Left ventricle myocardium inferior (tissue), 1 donor: ENCODE data around the gene LDLRAD4. TPM values are rescaled to one million over a fixed set of nuclear protein-coding genes. Genes with fewer than 3 reads are reported as not detected.

Experiments
- DNase-seq: peaks from one replicate; pipeline ENCODE4 v3.0.0-alpha.2; 2020
- H3K27ac ChIP-seq: fragments of 200-600 bp; replicated peaks from 2 replicates; pipeline ENCODE4 v1.8.0; 2021
- H3K27me3 ChIP-seq: fragments of 200-600 bp; 2 replicates; pipeline ENCODE4 v1.8.0; 2021; ENCODE audit warnings: low read depth
- H3K36me3 ChIP-seq: fragments of 200-600 bp; 2 replicates; pipeline ENCODE4 v1.8.0; 2021
- H3K4me1 ChIP-seq: fragments of 200-600 bp; 2 replicates; pipeline ENCODE4 v1.8.0; 2021
- H3K4me3 ChIP-seq: fragments of 200-600 bp; 2 replicates; pipeline ENCODE4 v1.8.0; 2021; ENCODE audit warnings: mild to moderate bottlenecking, moderate library complexity
- H3K9me3 ChIP-seq: fragments of 200-600 bp; replicated peaks from 2 replicates; pipeline ENCODE4 v1.8.0; 2021
- intact Hi-C: fragments of 100-400 bp; cut with micrococcal nuclease; formaldehyde crosslinking; loops from one replicate; pipeline ENCODE4 v1.11.0; 2022
- total RNA-seq: library from RNA; stranded (reverse); fragmentation: NEBNext Ultra II Directional; extraction: Animal tissue kit (Norgen Biotek cat#: 25700); gene quantifications from one replicate; pipeline ENCODE4 v1.2.1, GENCODE V29; 2021
- TF ChIP-seq, protein P1 (sequence below): fragments of 200-600 bp; IDR thresholded peaks from 2 replicates; pipeline ENCODE4 v1.8.0; 2021; ENCODE audit warnings: antibody characterized with exemption, mild to moderate bottlenecking, borderline replicate concordance
- donor health status: DM: no; HTN: yes; CAD: no; lungs with severe emphysema.

The LDLRAD4 gene
- total RNA-seq, 1 donor from 2014 or later = 43.3 TPM

DNA sequence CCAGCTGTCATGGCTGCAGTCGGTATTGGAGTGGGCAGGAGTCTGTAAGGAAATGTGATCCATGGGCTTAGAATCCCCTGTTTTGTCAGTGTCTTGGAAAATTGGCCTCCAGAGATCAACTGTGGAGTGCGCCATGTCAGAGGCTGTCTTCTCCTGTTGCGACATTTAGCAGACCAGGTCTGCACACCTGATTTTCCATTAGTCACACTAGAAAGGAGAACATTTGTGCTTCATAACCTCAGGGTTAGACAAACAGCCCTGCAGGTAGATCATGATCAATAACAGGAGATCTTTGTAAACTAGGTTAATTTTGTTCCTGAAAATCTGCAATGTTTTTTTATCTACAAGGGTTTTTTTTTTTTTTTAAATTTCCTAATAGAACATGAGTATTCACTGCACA is 28.0 kb downstream of the LDLRAD4 start:
- Histone ChIP-seq H3K36me3 (no peaks in the 10 kb centered on the region), H3K27ac (no peak overlapping the region), H3K9me3 (no peaks in the 10 kb centered on the region), H3K4me1 (peaks cover 14% of the 10 kb centered on the region), H3K27me3 (no peaks in the 10 kb centered on the region), H3K4me3 (no peak overlapping the region)
- intact Hi-C loops = no loop called here
- DNase-seq = no peak
- TF ChIP-seq, protein P1, sequence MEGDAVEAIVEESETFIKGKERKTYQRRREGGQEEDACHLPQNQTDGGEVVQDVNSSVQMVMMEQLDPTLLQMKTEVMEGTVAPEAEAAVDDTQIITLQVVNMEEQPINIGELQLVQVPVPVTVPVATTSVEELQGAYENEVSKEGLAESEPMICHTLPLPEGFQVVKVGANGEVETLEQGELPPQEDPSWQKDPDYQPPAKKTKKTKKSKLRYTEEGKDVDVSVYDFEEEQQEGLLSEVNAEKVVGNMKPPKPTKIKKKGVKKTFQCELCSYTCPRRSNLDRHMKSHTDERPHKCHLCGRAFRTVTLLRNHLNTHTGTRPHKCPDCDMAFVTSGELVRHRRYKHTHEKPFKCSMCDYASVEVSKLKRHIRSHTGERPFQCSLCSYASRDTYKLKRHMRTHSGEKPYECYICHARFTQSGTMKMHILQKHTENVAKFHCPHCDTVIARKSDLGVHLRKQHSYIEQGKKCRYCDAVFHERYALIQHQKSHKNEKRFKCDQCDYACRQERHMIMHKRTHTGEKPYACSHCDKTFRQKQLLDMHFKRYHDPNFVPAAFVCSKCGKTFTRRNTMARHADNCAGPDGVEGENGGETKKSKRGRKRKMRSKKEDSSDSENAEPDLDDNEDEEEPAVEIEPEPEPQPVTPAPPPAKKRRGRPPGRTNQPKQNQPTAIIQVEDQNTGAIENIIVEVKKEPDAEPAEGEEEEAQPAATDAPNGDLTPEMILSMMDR = no peak

DNA sequence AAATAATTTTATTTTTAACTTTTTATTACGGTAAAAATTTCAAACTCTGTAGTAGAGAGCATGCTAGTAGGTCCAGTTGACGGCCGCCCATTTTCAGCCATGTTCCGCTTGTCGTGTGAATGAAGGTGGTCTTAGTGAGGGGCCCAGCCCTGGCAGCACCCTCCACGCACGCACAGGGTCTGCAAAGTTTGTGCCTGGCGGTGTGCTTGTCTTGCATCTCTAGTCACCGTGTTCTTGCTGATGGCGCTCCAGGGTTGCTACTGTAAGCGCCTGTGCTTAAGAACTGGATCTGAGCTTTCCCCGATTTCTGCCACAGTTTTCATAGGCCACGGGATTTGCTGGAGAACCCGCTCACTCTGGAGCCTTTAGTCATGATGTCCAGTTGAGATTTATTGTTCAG is 28.9 kb downstream of the LDLRAD4 start:
- H3K27me3 ChIP-seq = no peaks in the 10 kb centered on the region
- no peak overlapping the region for H3K27ac ChIP-seq
- H3K36me3 ChIP-seq = no peaks in the 10 kb centered on the region
- H3K4me3 ChIP-seq = no peak overlapping the region
- TF ChIP-seq, protein P1 = no peak
- DNase-seq = no peak
- intact Hi-C loops = no loop called here
- peaks cover 14% of the 10 kb centered on the region for H3K4me1 ChIP-seq
- H3K9me3 ChIP-seq = no peaks in the 10 kb centered on the region

- Histone ChIP-seq H3K4me1 (peaks cover 21% of the 10 kb centered on the region), H3K27ac (no peak overlapping the region), H3K9me3 (no peaks in the 10 kb centered on the region), H3K4me3 (no peak overlapping the region), H3K27me3 (no peaks in the 10 kb centered on the region), H3K36me3 (no peaks in the 10 kb centered on the region)
- TF ChIP-seq, protein P1 = no peak
- intact Hi-C loops = no loop called here
- no peak for DNase-seq
Observed at GRCh38 chr18:13252686-13253410, 34.3 kb downstream of the LDLRAD4 start.

DNA sequence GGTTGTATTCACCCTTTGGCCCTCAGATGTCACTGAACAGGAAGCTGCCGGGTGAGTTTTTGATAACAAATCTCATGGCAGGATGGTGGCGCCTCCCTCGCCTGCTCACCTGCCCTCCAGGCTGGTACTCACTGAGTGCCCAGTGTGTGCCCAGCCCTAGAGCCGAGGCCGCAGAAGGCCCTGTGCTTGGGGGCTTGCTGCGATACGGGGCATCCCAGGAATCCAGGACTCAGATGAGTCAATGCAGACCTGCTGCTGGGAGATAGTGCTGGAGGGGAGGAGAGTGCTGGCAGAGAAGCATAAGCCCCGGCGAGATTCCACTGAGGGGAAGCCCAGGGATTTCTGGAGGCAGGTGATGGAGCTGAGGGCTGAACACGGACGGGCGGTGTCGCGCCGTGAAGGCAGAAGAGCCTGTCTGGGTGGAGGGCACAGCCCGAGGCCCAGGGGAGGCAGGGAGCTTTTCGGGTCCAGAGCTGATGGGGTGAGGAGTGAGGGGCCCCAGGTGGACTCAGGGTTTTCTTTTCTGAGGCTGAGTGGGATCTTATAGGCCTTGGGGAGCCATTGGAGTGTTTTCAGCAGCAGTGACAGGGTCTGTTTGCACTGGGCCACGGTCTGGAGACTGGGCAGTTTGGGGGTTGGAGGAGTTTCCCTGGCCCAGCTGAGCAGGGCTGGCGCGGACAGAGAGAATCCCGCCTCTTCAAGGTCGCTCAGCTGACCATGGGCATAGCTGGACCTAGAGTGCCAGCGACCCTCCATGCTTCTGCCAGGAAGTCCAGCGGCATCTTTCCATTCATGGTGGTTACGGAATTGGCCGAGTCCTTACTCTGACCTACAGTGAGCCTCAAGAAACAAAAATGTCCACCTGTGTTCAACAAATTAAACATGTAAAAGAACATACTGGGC is 35.5 kb downstream of the LDLRAD4 start:
- TF ChIP-seq, protein P1 = no peak
- H3K27me3 ChIP-seq = no peaks in the 10 kb centered on the region
- H3K36me3 ChIP-seq = no peaks in the 10 kb centered on the region
- no peak for DNase-seq
- intact Hi-C loops = no loop called here
- H3K9me3 ChIP-seq = no peaks in the 10 kb centered on the region
- H3K4me1 ChIP-seq = peaks cover 32% of the 10 kb centered on the region
- no peak overlapping the region for H3K27ac ChIP-seq
- no peak overlapping the region for H3K4me3 ChIP-seq

- intact Hi-C loops = no loop called here
- no peak for DNase-seq
- Histone ChIP-seq H3K4me1 (peaks cover 44% of the 10 kb centered on the region), H3K27me3 (no peaks in the 10 kb centered on the region), H3K4me3 (no peak overlapping the region), H3K27ac (no peak overlapping the region), H3K9me3 (no peaks in the 10 kb centered on the region), H3K36me3 (no peaks in the 10 kb centered on the region)
- TF ChIP-seq, protein P1 = no peak
Observed at GRCh38 chr18:13254971-13255927, 36.7 kb downstream of the LDLRAD4 start.
